DMS114 treated with DMSO at 0.1 percent for 48 hours (cell line): ENCODE results near the gene SERGEF.

ENCODE experiments used
- DNase-seq: peaks from one replicate; lab custom pipeline; 2025; ENCODE audit not compliant: unreplicated experiment; lab: John Stamatoyannopoulos, UW

The SERGEF gene

DNA sequence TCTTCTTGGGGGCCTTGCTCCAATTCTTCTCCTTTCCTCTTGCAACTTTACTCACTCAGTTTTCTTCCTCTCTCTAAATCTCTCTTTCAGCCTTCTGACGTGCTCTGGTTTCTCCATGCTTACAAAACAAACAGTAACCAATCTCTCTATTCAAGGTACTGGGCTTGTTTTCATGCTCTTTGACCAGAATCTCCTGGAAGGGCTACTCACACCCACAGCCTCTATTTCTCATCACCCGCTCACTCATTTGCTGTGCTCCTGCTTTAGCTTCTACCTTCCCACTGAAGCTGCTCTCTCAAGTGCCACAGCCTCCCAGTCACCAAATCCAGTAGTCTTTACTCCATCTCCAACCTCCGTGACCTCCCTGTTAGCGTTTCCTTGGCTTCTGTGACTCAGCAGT, 60.4 kb downstream of the SERGEF start:
- DNase-seq: no peak

DNA sequence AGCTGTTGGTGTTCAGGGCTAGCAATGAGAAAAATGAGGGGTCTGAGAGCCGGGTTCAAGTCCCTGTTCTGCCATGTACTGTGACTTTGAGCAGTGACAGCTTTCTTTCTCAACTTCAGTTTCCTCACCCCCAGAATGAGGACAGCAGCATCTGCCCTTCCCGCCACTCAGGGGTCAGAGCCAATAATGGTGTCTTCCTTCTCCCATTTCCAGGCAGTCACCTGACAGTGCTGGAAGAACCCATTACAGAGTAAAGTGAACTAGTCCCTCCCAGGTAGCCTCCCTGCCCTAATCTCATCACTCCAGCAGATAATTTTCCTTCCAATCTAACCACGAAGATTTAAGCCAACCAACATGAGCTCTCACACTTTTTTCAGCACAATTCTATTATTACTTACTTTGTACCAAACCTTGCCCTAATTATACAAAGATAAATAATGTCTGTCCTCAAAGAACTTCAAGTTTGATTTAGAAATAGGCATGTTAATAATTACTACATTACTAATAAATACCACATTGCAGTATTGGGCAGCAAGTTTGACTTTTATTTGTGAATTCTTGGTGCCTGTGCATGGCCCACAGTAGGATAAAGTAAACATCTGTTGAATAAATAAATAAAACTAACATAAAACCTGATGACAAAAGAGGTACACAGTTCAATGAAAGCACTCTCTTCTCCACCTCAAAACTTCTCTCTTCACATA, 61.0 kb downstream of the SERGEF start:
- DNase-seq: no peak

DNA sequence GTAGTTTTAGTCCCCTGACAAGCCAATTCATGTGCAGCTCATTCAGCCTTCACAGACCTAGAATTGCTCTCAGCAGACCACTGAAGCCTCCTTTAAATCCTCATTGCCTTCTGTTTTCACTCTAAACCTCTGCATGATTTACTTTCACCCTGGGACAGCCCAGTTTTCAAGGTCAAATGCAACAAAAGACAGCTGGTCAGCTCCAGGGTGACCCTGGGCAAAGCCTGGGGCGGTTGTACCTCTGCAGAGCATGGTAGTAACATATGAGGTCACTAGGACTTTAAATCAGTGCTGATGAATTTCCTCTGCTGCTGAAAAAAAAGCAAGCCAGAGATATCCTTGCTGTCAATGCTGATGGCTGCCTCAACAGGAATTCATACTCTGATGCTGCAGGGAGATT, 62.2 kb downstream of the SERGEF start:
- DNase-seq: no peak

DNA sequence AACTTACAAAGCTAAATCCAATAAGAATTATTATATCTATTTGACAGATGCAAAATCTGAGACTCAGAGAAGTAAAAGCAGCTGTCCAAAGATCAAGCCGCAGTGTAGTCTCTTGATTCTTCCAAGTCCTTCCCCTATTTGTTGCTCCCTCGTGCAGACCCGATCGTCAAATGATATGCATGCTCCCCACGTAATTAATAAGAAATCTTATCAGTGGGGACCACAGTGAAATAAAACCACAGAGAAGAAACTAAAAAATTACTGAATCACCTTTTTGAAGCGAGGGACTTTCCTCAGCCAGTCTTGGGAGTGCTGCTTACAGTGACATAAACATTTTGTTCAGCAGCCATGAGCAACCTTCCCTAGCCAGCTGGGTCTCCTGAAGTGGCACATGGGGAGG, 64.6 kb downstream of the SERGEF start:
- no peak for DNase-seq

DNA sequence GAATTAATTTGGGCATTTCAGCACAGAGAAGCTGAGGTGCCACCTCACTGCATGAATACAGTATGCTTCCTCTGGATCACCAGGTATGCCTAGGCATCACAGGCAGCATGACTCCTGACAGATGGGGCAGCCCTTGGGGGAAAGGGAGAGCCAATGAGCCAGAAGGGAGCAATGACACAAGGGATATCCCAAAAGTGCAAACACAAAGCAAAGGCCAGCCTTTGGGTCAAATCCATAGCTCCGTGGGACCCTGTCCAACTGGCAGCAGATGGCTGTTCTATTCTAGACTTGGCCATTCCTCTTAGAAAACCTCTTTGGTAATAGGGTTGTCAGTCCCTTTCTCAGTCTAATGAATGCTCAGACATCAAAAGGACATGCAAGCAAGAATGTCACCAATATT, 73.3 kb downstream of the SERGEF start:
- DNase-seq: no peak

DNA sequence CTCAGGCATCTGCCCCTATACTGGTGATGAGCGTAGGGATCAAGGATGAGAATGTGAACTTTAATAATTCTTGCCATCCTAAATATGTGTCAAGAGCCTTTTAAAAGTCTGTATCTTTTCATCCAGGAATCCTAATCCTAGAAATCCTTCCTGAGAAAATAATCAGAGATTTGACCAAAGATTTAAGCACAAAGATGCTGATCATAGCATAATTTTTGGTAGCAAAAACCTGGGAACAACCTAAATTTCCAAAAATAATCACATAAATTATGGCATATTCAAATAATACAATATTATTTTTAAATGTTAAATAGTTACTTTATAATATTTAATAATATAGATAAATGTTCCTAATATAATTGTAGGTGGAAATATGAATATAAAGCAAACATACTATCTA, 76.1 kb downstream of the SERGEF start:
- no peak for DNase-seq

DNA sequence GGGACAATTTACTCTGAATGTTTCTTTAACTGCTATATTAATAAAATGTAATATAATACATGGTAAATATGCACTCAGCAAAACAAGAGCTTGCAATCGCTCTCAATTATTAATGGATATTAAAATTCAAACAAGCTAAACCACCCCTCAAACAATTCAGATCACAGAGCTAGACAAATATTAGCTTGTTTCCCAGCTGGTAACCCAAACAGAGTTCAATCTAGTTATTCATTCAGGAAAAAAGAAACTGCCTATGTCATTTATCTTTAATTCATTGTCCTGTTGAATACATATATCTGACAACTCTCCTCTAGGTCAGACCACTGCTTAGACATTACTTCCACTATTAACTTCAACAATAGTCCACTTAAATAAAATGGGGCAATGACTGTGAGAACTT, 78.7 kb downstream of the SERGEF start:
- DNase-seq: no peak

DNA sequence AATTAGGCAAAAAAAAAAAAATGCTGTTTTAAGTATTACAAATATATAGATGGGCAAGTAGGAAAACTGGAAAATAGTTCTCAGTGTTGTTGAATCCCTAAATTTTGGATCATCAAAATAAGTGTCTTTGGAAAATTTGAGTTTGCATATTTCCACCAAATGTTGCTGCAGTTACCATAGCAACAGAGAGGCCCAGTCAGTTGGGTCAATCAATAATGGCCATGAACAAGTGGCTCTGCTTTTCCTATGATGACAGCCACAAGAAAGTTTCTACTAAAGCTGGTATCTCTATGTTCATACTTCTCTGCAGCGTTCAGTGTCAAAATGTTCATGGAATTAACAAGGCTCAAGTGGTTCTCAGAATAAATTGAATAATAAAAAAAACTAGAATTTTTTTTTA, 79.1 kb downstream of the SERGEF start:
- no peak for DNase-seq

DNA sequence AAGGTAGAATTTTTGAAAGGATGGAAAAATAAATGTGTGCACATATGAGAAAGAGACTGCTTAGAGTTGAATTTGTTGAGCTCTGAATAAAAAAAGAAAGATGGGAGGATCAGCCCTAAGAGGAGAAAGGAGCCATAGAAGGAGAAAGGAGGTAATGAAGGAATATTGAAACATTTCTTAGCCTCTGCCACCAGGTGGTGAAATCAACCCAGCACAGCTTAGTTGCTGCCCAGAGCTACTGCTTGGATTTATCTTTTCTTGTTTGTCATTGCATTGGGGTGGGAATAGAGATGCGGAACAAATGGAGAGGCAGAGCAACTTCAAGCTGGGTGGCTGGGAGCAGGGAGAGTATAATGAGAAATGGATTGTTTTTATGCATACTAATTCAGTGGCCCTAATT, 80.4 kb downstream of the SERGEF start:
- no peak for DNase-seq

DNA sequence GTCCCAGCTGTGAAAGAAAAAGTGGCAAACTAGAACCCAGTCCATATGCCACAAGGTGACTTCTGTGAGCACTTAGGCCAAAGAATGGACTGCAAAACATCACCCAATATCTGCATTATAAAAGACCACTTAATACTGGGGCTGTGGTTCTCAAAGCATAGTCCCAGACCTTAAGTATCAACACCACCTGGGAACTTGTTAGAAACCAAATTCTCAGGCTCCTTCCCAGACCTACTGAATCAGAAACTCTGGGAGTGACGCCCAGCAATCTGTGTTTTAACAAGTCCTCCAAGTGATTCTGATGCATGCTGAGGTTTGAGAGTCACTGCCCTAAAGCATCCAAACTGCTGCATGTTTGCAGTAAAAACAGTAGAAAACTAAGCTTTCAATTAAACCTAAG, 81.3 kb downstream of the SERGEF start:
- no peak for DNase-seq

DNA sequence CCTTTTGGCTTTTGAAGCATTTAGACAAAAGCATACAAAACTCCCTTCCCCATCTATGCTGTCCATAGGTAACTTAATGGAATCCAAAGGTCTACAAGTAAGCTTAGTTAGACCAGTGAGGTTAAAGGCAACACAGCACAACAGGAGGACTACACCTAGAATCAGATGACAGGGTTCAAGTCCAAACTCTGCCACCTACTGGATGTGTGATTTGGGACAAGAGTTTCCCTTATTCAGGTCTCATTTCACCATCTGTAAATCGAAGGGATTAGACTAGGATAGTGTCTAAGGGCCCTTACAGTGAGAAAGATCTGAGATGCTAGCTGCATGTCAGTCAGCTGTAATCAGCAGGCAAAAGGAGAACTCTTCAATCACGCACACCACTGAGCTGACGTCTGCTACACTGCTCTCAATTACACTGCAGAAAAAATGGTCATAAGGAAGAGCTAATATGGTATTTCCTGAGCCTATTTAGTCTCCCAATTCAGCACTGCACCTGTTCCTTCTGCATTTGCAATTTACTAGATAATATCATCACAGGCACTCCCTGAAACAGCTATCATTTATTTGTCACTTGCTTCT, 82.2 kb downstream of the SERGEF start:
- no peak for DNase-seq

DNA sequence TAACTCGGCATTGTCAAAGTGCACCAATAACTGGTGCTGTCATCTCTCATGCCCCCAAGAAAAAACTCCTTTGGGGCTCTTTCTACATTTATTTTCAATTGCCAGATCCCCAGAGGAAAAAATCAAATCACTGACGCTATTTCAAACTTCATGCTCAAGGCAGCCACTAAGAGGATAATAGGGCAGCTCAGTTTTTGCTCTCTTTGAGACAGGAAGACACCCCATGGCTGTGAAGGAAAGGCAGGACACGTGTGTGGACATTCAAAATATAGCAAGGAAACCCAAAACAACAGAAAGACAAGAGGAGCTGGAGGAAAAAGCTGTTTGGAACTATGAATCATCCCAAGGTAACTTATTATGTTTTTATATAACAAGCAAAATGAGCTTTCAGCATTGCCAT, 83.7 kb downstream of the SERGEF start:
- DNase-seq: no peak

DNA sequence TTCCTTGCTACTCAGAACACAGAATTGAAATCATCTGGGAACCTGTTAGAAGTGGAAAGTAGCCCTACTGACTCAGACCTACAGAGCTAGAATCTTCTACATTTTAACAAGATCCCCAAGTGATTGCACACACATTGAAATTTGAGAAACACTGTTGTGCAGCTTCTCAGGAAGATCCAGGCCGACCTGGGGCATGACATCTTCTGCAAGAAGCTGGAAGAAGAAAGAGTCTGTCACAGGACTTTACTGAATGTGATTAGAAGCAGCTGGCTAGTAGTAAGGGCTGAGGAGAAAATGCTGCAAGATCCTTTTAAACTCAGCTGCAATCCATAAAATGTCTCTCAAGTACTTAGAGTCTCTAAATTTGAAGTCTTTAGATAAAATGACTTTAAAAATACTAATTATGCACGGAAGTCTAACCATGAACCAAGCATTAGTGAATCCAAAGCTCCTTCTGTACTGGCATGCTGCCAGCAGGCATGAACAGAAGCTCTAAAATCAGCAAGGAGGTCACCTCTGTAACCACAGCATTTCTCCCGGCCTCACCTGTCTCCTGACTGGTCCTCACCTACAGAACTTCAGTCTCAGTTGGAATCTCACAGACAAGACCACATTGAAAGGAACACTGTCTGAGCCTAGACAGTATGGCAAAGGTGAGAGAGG, 85.0 kb downstream of the SERGEF start:
- DNase-seq: no peak

DNA sequence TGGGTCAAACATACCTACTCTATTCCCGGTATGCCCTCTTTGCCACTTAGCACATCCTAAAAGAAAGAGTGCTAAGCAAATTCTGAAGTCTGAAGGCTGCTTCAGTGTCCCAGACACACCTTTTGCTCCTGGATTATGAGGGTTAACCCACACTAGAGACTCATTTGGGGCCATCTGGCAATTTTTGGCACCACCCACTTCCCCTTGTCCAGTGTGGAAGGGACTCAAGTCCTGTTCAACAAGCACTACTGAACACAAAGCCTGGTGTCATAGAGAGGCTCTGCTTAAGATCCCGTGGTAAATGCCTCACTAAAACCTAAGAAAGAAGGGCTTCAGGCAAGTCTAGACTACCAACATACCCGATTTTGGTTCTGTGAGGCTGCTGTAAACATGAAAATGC, 85.8 kb downstream of the SERGEF start:
- no peak for DNase-seq

DNA sequence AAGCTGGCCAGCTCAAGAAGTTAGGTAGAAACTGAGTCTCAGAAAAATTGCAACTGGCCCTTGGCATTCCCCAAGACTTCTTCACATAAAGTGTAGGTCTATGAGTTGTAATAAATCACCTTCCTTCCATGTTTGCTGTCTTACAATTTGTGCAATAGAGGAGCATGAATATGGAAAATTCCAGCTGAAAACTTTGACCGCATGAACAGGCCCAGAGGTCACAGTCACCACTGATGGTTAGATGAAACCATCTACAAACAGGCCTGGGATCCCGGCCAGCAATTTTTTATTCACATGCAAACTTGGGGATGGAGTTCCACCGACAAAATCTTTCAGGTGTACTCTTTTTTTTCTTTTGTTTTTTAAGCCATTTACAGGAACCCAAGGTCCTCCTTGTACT, 88.1 kb downstream of the SERGEF start:
- DNase-seq: no peak

DNA sequence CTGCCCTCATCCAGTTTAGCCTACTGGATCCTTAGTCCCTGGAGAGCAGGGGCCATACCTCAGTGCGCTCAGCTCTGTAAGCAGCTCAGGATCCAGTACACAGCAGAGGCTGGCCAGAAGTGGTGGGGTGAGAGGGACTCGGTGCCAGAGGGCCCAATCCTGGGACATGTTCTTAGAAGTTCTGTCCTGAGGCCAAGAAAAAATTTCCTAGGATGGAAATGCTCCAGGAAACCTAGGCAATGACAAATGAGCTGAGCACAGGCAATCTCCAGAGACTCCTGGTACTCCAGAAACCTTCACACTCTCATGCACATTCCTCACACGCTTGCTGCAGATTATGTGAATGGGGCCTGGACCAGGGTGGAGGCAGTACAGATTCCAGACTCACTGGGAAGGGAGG, 89.6 kb downstream of the SERGEF start:
- no peak for DNase-seq

DNA sequence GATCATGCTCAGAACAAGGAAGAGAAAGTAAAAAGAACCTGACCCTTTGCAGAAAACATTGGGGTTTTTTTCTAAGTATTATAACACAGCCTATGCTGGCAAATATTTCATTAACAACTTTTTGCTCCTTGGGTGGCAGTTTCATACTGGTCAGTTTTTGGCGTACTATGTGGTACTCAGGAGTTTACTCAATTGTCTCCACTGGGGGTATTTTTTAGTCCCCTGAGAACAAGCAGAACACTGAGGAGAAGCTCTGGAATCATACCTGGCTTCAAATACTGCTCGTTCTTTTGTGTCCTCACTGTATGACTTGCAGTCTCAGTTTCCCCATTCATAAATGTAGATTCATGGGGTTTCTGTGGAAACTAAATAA, 90.4 kb downstream of the SERGEF start:
- no peak for DNase-seq

DNA sequence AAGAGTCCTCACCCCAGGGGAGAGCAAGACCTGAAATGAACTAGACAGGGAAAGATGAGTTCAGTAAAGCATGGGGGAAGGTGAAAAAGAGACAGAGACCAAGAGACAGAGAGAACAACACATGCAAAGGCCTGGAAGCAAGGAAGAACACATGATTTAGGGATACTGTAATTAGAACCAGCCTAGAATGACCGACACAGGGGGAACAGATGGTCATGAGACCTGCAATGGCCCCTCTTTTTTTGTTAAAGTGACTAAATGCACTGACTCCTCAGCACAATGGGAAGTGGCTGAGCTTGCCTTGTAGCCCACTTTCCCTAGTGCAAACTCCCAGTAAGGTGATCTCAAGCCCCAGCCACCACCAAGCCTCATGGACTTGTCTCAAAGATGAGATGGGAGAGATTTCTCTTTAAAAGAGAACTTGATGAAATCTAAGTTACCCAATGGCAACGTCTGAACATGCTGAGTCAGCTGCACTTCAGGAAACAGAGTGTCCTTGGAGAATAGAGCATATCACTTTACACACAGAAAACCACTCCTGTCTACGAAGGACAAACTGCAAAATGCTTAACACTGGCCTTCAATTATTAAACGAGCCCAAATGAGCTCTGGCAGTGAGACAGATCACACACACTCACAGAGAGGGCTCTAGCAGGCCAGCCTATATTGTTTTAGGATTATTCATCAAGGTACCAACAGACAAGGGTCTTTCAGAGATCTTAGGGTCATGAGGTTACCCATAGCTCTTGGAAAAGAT, 91.0 kb downstream of the SERGEF start:
- DNase-seq: no peak

DNA sequence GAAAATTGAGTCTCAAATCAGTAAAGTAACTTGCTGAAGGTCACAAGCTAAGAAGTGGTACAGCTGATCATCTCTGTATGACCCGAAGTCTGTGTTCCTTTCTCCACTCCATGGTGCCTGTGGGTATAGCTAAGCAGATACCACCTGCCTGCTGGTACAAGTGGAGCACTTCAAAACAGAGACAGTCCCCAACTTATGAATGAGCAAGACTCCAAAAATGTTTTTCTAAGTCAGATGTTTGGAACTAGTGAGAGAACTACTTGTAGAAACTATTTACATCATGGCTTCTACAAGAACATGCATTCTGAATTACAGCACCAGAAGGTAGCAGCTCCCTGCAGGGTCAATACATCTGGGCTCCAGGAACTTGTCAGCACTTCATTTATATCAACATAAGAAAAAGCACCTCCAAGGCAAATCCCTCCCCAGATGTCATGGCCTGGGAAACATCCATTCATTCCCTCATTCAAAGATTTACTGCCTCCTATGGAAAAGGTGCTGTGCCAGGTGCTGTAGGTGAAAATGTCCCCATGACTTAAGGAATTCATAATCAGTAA, 94.7 kb downstream of the SERGEF start:
- no peak for DNase-seq

DNA sequence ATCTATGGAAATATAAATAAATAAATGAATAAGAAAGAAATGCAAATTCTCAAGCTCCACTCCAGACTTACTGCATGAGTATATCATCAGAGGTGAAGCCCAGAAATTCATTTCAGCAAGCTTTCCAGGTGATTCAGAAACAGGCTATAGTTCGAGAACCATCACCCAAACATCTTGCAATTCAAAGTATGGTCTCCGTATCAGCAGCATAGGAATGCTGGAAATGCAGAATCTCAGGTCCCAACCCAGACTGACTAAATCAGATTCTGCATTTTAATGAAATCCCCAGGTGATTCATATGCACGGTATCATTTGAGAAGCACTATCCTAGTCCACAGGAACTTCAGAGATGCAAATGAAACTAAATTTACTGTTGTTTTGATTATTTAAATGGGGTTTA, 95.3 kb downstream of the SERGEF start:
- no peak for DNase-seq

DNA sequence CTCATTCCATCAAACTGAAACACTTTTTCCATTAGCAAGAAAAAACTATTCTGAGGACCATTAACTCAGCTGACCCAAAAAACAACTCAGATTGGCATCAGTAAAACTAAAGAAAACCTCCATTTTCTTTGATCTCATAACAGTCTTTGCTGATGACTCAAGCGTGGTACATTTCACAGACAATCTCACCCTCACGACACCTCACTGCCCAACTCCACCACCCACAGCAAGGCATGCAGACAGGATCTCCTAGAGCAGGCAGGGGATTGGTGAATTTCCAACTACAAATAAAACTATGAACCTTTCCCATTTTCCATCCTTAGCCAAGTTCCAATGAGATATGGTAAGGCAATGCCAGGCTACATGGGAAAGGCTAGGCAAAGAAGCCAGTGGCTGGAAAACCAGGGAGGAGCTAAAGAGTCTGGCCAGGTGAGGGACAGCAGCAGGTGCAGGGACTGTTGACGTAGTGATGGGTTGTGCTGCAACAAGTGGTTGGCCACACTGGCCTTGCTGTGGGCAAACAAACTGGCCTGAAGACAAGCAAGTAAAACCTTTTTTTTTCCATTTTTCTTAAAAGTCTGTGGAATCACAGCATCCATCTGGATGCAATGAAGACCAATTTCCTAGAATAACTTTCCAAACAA, 97.2 kb downstream of the SERGEF start:
- DNase-seq: no peak
